Neural progenitor cell (in vitro differentiated cells): ENCODE data around the gene CA10. TPM values are rescaled to one million over a fixed set of nuclear protein-coding genes. Genes with fewer than 3 reads are reported as not detected.
A peak's percentile ranks its signal among the peaks of the same experiment; 100 is the strongest.

Experiments
- DNase-seq: peaks from one replicate; pipeline ENCODE4 v3.0.0-alpha.2; 2016; ENCODE audit warnings: low spot score
- H2AFZ ChIP-seq: fragments of 200-600 bp; sonication (generic); replicated peaks from 2 replicates; pipeline ENCODE4 v1.6.1; 2016; ENCODE audit warnings: antibody characterized with exemption
- H3F3A ChIP-seq: fragments of 200-600 bp; sonication (generic); 2 replicates; pipeline ENCODE4 v1.6.1; 2016; ENCODE audit warnings: antibody characterized with exemption, low read depth
- H3K27ac ChIP-seq: fragments of 200-600 bp; sonication (generic); 2 replicates; pipeline ENCODE4 v1.5.1; 2016; ENCODE audit warnings: mild to moderate bottlenecking
- H3K27me3 ChIP-seq: fragments of 200-600 bp; sonication (generic); 2 replicates; pipeline ENCODE4 v1.6.1; 2016; ENCODE audit warnings: mild to moderate bottlenecking, moderate library complexity
- H3K36me3 ChIP-seq: fragments of 200-600 bp; sonication (generic); 2 replicates; pipeline ENCODE4 v1.5.1; 2016
- H3K4me1 ChIP-seq: fragments of 200-600 bp; sonication (generic); 2 replicates; pipeline ENCODE4 v1.6.1; 2016; ENCODE audit warnings: mixed run types
- H3K4me2 ChIP-seq: fragments of 200-600 bp; sonication (generic); 2 replicates; pipeline ENCODE4 v1.6.1; 2016
- H3K4me3 ChIP-seq: fragments of 200-600 bp; sonication (generic); 2 replicates; pipeline ENCODE4 v1.5.1; 2016
- H3K79me2 ChIP-seq: fragments of 200-600 bp; sonication (generic); 2 replicates; pipeline ENCODE4 v1.6.1; 2016; ENCODE audit warnings: low read depth
- H3K9ac ChIP-seq: fragments of 200-600 bp; sonication (generic); 2 replicates; pipeline ENCODE4 v1.6.1; 2016
- H3K9me3 ChIP-seq: fragments of 200-600 bp; sonication (generic); 2 replicates; pipeline ENCODE4 v1.5.1; 2016; ENCODE audit warnings: low read depth
- H4K20me1 ChIP-seq: fragments of 200-600 bp; sonication (generic); 2 replicates; pipeline ENCODE4 v1.6.1; 2016; ENCODE audit warnings: low read depth
- H3K27ac Mint-ChIP-seq: 3 replicates; pipeline ENCODE4 v1.8.0; 2021; ENCODE audit warnings: mixed read lengths
- H3K27me3 Mint-ChIP-seq: 2 replicates; pipeline ENCODE4 v1.8.0; 2022; ENCODE audit warnings: low read depth, mild to moderate bottlenecking, inconsistent platforms, moderate library complexity, mixed read lengths; ENCODE audit not compliant: insufficient read depth
- H3K36me3 Mint-ChIP-seq: 3 replicates; pipeline ENCODE4 v1.8.0; 2021; ENCODE audit warnings: mixed read lengths
- H3K4me1 Mint-ChIP-seq: 3 replicates; pipeline ENCODE4 v1.8.0; 2021; ENCODE audit warnings: mixed read lengths
- H3K4me3 Mint-ChIP-seq: 3 replicates; pipeline ENCODE4 v1.8.0; 2021; ENCODE audit warnings: mild to moderate bottlenecking, moderate library complexity, mixed read lengths
- H3K9me3 Mint-ChIP-seq: 3 replicates; pipeline ENCODE4 v1.8.0; 2020; ENCODE audit warnings: mixed read lengths
- EZH2 ChIP-seq: fragments of 200-600 bp; sonication (generic); IDR thresholded peaks from 2 replicates; pipeline ENCODE4 v1.6.1; 2017; ENCODE audit warnings: antibody characterized with exemption, mild to moderate bottlenecking, moderate library complexity
- EZH2phosphoT487 ChIP-seq: fragments of 200-600 bp; sonication (generic); IDR thresholded peaks from 2 replicates; pipeline ENCODE4 v1.6.1; 2017; ENCODE audit warnings: antibody characterized with exemption
- total RNA-seq: library from RNA; depleted of rRNA; stranded (reverse); fragments of >200 nt; gene quantifications from 2 replicates; pipeline ENCODE4 v1.2.3, GENCODE V29; 2015; ENCODE audit warnings: low replicate concordance
- TF ChIP-seq, protein P1 (sequence below): fragments of 200-600 bp; sonication (generic); IDR thresholded peaks from 2 replicates; pipeline ENCODE4 v1.5.1; 2017; ENCODE audit warnings: antibody characterized with exemption, mild to moderate bottlenecking

CA10 gene
- total RNA-seq, 1 donor from 2014 or later: 0.65 TPM

GRCh38 chr17:51904379-51904778 lies 254.1 kb downstream of the CA10 start:
- Histone ChIP-seq H3K4me3 (no peak overlapping the region), H3K27ac (no peak overlapping the region), H3K9ac (no peak overlapping the region), H3K9me3 (no peaks in the 10 kb centered on the region), H3F3A (no peaks in the 10 kb centered on the region), H3K4me2 (no peak overlapping the region), H3K79me2 (no peaks in the 10 kb centered on the region), H3K4me1 (no peaks in the 10 kb centered on the region), H3K27me3 (no peaks in the 10 kb centered on the region), H2AFZ (no peak overlapping the region), H4K20me1 (no peaks in the 10 kb centered on the region), H3K36me3 (no peaks in the 10 kb centered on the region)
- H3K9me3 Mint-ChIP-seq: no peaks in the 10 kb centered on the region
- no peak for DNase-seq
- TF ChIP-seq EZH2phosphoT487 (no peak), EZH2 (no peak)
- TF ChIP-seq, protein P1, sequence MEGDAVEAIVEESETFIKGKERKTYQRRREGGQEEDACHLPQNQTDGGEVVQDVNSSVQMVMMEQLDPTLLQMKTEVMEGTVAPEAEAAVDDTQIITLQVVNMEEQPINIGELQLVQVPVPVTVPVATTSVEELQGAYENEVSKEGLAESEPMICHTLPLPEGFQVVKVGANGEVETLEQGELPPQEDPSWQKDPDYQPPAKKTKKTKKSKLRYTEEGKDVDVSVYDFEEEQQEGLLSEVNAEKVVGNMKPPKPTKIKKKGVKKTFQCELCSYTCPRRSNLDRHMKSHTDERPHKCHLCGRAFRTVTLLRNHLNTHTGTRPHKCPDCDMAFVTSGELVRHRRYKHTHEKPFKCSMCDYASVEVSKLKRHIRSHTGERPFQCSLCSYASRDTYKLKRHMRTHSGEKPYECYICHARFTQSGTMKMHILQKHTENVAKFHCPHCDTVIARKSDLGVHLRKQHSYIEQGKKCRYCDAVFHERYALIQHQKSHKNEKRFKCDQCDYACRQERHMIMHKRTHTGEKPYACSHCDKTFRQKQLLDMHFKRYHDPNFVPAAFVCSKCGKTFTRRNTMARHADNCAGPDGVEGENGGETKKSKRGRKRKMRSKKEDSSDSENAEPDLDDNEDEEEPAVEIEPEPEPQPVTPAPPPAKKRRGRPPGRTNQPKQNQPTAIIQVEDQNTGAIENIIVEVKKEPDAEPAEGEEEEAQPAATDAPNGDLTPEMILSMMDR: no peak
- H3K36me3 Mint-ChIP-seq: no peaks in the 10 kb centered on the region
- H3K27ac Mint-ChIP-seq: no peak overlapping the region
- H3K4me3 Mint-ChIP-seq: no peak overlapping the region
- peaks cover 3% of the 10 kb centered on the region for H3K27me3 Mint-ChIP-seq
- no peaks in the 10 kb centered on the region for H3K4me1 Mint-ChIP-seq

- Histone ChIP-seq H3K27ac (no peak overlapping the region), H3K79me2 (no peaks in the 10 kb centered on the region), H3K27me3 (no peaks in the 10 kb centered on the region), H3F3A (no peaks in the 10 kb centered on the region), H3K4me2 (no peak overlapping the region), H4K20me1 (no peaks in the 10 kb centered on the region), H3K9me3 (no peaks in the 10 kb centered on the region), H2AFZ (no peak overlapping the region), H3K36me3 (no peaks in the 10 kb centered on the region), H3K9ac (no peak overlapping the region), H3K4me1 (no peaks in the 10 kb centered on the region), H3K4me3 (no peak overlapping the region)
- no peaks in the 10 kb centered on the region for H3K9me3 Mint-ChIP-seq
- peaks cover 3% of the 10 kb centered on the region for H3K27me3 Mint-ChIP-seq
- no peak overlapping the region for H3K27ac Mint-ChIP-seq
- H3K4me3 Mint-ChIP-seq: no peak overlapping the region
- no peaks in the 10 kb centered on the region for H3K36me3 Mint-ChIP-seq
- no peaks in the 10 kb centered on the region for H3K4me1 Mint-ChIP-seq
- TF ChIP-seq EZH2phosphoT487: no peak
- TF ChIP-seq, protein P1: peak; percentile 20
- peak; percentile 6 for DNase-seq
Measured at GRCh38 chr17:51901242-51901641, 257.3 kb downstream of the CA10 start.

GRCh38 chr17:51891936-51892335 lies 266.6 kb downstream of the CA10 start:
- no peaks in the 10 kb centered on the region for H3K79me2 ChIP-seq
- no peak overlapping the region for H3K4me3 Mint-ChIP-seq
- no peaks in the 10 kb centered on the region for H3K36me3 Mint-ChIP-seq
- H3K9me3 Mint-ChIP-seq: no peaks in the 10 kb centered on the region
- H3K4me3 ChIP-seq: no peak overlapping the region
- no peak overlapping the region for H3K27ac ChIP-seq
- H3K9ac ChIP-seq: no peak overlapping the region
- H3K27me3 ChIP-seq: no peaks in the 10 kb centered on the region
- H3K36me3 ChIP-seq: no peaks in the 10 kb centered on the region
- H3K4me2 ChIP-seq: no peak overlapping the region
- DNase-seq: no peak
- H3K4me1 ChIP-seq: no peaks in the 10 kb centered on the region
- H3K4me1 Mint-ChIP-seq: no peaks in the 10 kb centered on the region
- no peaks in the 10 kb centered on the region for H3F3A ChIP-seq
- no peaks in the 10 kb centered on the region for H4K20me1 ChIP-seq
- no peaks in the 10 kb centered on the region for H3K27me3 Mint-ChIP-seq
- TF ChIP-seq, protein P1: no peak
- no peak for TF ChIP-seq EZH2
- H2AFZ ChIP-seq: no peak overlapping the region
- no peak overlapping the region for H3K27ac Mint-ChIP-seq
- no peaks in the 10 kb centered on the region for H3K9me3 ChIP-seq

- H3K36me3 Mint-ChIP-seq: no peaks in the 10 kb centered on the region
- H3F3A ChIP-seq: no peaks in the 10 kb centered on the region
- no peaks in the 10 kb centered on the region for H3K4me1 Mint-ChIP-seq
- no peak overlapping the region for H3K4me3 Mint-ChIP-seq
- no peaks in the 10 kb centered on the region for H3K27me3 Mint-ChIP-seq
- H3K9me3 Mint-ChIP-seq: no peaks in the 10 kb centered on the region
- no peaks in the 10 kb centered on the region for H3K36me3 ChIP-seq
- no peaks in the 10 kb centered on the region for H3K27me3 ChIP-seq
- H3K27ac ChIP-seq: no peak overlapping the region
- no peak for DNase-seq
- no peak overlapping the region for H3K4me3 ChIP-seq
- no peaks in the 10 kb centered on the region for H4K20me1 ChIP-seq
- H3K4me1 ChIP-seq: no peaks in the 10 kb centered on the region
- TF ChIP-seq EZH2phosphoT487 (no peak), EZH2 (no peak)
- TF ChIP-seq, protein P1: no peak
- no peak overlapping the region for H3K27ac Mint-ChIP-seq
- H2AFZ ChIP-seq: no peak overlapping the region
- H3K79me2 ChIP-seq: no peaks in the 10 kb centered on the region
- no peaks in the 10 kb centered on the region for H3K9me3 ChIP-seq
- H3K4me2 ChIP-seq: no peak overlapping the region
- H3K9ac ChIP-seq: no peak overlapping the region
Measured at GRCh38 chr17:51890710-51891109, 267.8 kb downstream of the CA10 start.
